SKM-1 treated with dmso at 0.1 percent for 144 hours (cell line): Measurements from ENCODE around the gene ZNF724.
"Not testable (repeated sequence)": the region's sequence is repeated elsewhere in the genome, so short reads cannot be mapped to it uniquely, and the experiment has no call there.

Experiments
- DNase-seq: peaks from one replicate; lab custom pipeline; 2025; ENCODE audit not compliant: unreplicated experiment; lab: John Stamatoyannopoulos, UW

The ZNF724 gene

GRCh38 chr19:23249911-23250649 is at the start of gene ZNF724:
ZNF724 (minus strand) TSS chr19:23250394; CDS start chr19:23250242, 152 bp downstream.
- peak; percentile 95 for DNase-seq

GRCh38 chr19:23294141-23294540 is 43.9 kb upstream of the ZNF724 start:
- DNase-seq, result no peak

- DNase-seq, result not testable (repeated sequence)
Observed at GRCh38 chr19:23289966-23290365, 39.8 kb upstream of the ZNF724 start.

DNA sequence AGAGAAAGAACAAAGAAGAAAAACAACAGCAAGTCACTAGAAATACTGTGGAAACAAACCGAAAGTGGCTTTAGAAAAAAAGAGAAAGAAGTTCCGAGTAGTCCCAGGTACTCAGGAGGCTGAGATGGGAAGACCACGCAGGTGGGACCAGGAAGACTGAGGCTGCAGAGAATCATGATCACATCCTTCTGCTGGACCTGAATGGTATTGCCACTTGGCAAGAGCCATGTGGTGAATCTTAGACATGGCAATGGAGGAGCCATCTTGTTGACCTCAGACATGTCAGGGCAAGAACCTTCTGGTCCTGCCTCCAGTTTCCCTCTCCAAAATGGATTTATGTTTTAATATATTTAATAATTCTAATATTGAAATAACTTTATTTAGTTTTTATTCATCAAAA is 37.4 kb upstream of the ZNF724 start:
- DNase-seq, result no peak

GRCh38 chr19:23286477-23286876 is 36.3 kb upstream of the ZNF724 start:
- no peak for DNase-seq

DNA sequence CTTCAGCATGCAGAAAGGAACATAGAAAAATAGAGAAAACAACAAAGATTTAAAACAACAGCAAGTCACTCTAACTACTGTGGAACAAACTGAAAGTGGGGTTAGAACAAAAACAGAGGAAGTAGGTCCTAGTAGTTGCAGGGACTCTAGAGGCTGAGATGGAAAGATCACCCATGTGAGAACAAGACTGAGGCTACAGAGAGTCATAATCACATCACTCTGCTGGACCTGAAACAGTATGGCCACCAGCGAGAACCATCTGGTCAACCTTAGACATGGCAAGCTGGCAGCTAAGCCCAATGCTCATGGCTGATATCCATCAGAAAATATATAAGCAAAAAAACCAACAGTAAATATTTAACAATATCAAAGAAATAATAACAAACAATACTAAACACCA is 35.8 kb upstream of the ZNF724 start:
- no peak for DNase-seq

- DNase-seq, result not testable (repeated sequence)
Observed at GRCh38 chr19:23285326-23285725, 35.1 kb upstream of the ZNF724 start.

DNA sequence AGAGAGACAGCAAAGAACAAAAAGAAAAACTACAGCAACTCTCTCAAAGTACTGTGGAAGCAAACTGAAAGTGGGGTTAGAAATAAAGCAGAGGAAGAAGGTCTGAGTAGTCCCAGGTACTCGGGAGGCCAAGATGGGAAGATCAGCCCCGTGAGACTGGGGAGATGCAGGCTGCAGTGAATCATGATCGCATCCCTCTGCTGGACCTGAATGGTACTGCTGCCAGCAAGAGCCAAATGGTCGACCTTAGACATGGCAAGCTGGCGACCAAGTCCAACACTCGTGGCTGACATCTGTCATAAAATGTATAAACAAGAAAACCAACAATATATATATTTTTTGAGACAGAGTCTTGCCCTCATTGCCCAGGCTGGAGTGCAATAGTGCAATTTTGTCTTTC is 33.7 kb upstream of the ZNF724 start:
- peak; percentile 35 for DNase-seq

- no peak for DNase-seq
Observed at GRCh38 chr19:23281663-23282276, 31.6 kb upstream of the ZNF724 start.

GRCh38 chr19:23278118-23278517 is 27.9 kb upstream of the ZNF724 start:
- not testable (repeated sequence) for DNase-seq

GRCh38 chr19:23273590-23274412 is 23.6 kb upstream of the ZNF724 start:
- peak; percentile 86 for DNase-seq

- DNase-seq, result no peak
Observed at GRCh38 chr19:23273022-23273589, 22.9 kb upstream of the ZNF724 start.

DNA sequence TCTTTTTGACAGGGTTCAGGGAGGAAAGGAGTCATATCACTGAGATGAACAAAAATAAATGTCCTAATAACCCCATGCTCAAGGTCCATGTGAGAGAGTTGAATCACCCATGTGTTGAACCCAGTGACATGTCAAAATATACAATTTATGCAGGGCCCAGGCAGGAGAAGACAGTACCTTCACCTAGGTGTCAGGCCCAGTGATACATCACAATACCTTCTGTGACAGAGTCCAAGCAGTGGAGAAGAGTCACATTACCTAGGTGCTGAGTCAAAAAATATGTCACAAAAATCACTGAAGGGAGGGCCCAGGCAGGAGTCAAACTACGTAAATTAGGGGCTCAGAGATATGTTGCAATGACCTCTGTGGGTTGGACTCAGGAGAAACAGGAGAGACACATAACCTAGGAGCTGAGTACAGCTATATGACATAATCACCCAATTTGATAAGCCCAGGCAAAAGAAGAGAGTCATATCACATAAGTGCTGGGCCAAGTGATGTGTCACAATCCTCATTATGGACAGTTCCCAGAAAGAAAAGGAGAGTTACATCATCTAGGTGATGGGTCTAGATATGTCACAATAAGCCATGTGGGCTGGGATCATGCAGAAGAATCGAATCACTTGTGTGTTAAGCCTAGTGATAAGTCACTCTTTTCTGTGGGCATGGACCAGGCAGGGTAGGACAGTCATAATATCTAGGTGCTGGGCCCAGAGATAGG is 13.8 kb upstream of the ZNF724 start:
- peak; percentile 16 for DNase-seq

DNA sequence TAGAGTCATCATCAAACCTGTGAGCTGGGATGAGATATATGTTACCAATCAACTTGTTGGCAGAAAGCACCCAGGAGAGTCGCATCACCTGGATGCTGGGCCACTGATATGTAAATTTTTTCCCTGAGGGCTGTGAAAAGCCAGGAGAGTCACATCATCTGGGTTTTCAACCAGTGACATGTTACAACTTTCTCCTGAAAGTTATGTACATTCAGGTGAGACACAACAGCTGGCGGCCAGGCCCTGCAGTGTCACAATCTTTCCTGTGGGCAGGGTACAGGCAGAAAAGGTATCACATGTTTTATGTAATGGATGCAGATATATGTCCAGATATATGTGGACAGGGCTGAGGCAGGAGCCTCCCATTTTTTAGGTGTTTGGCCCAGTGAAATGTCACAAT is 13.2 kb upstream of the ZNF724 start:
- no peak for DNase-seq

DNA sequence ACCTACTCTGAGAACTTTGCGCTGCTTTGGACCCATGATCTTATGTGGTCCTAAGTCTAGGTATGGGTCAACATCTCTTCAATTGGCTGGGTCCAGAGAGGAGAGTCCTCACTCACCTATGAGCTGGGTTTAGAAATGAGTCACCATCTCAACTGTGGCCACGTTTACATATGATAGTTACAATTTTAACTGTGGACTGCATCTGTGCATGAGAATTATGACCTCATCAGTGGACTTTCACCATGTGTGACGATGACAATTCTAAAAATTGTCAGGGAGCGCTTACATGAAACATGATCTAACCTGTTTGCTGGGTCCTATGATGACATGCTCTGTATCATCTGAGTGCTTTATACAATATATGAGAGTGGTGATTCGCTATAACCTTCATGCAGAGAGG is 12.7 kb upstream of the ZNF724 start:
- DNase-seq, result no peak

- no peak for DNase-seq
Observed at GRCh38 chr19:23261496-23262020, 11.4 kb upstream of the ZNF724 start.

DNA sequence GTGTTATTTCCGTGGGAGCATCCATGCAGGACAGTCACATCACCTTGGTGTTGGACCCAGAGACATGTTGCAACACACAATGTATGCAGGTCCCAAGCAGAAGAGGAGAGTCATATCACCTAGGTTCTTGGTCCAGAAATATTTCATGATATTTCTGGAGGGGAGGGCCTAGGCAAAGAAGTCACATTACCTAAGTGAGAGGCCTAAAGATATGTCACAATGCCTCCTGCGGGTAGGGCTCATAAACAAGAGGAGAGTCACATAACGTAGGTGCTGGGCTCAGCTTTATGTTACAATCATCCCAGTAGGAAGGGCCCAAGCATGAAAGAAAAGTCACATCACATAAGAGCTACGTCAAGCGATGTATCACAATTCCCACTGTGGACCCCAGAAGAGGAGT is 10.8 kb upstream of the ZNF724 start:
- DNase-seq, result no peak

- no peak for DNase-seq
Observed at GRCh38 chr19:23259961-23260360, 9.8 kb upstream of the ZNF724 start.

- DNase-seq, result no peak
Observed at GRCh38 chr19:23255700-23256099, 5.5 kb upstream of the ZNF724 start.

DNA sequence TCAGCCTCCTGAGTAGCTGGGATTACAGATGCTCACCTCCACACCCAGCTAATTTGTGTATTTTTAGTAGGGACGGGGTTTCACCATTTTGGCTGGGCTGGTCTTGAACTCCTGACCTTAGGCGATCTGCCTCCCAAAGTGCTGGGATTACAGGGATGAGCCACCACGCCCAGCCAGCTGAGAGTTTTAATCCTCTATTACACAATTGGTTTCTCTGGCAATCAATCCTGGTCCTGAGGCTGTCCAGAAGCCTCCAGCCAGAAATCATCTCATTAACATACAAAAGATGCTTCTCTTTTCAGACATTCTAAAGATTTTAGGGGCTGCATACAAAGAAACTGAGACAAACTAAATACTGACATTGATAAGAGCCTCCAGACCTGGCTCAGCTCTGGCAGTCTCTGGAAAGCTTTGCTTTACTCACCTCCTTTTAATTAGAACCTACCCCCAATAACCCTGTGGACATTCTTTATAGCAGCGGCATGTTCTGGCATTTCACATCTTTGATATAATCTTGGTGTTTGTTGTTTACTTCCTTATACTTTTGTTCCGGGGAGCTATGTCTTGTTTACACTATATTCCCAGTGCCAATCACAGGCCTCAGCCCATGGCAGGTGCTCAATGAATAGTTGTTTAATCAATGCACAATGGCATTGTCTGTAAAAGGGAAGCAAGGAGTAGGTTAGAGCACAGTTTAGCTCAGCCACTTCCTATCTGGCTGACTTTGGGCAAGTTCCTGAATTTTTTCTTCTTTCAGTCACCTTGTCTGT is 4.1 kb upstream of the ZNF724 start:
- peak; percentile 17 for DNase-seq
